Measurements from ENCODE around the gene NCS1.

The NCS1 gene

DNA sequence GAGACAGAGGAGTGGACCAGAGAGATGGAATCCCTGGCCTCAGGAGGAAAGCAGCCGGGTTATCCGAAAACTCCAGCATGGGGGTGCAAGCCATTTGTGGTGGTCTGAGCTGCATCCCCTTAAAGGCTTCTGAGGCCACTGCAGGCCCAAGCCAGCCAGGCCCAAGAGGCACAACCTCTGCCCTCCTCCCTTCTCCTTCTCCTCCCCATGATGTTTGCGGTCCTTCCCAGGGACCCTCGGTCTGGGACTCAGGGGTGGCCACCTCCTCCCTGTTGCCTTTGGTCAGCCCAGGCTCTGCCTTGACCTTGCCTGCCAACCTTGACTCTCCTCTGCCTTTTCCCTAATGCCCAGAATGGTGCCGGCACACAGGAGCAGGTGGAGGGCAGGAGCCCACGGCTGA is 4.6 kb downstream of the NCS1 start:
- DNase-seq (ENCODE audit: low spot score) = no peak

DNA sequence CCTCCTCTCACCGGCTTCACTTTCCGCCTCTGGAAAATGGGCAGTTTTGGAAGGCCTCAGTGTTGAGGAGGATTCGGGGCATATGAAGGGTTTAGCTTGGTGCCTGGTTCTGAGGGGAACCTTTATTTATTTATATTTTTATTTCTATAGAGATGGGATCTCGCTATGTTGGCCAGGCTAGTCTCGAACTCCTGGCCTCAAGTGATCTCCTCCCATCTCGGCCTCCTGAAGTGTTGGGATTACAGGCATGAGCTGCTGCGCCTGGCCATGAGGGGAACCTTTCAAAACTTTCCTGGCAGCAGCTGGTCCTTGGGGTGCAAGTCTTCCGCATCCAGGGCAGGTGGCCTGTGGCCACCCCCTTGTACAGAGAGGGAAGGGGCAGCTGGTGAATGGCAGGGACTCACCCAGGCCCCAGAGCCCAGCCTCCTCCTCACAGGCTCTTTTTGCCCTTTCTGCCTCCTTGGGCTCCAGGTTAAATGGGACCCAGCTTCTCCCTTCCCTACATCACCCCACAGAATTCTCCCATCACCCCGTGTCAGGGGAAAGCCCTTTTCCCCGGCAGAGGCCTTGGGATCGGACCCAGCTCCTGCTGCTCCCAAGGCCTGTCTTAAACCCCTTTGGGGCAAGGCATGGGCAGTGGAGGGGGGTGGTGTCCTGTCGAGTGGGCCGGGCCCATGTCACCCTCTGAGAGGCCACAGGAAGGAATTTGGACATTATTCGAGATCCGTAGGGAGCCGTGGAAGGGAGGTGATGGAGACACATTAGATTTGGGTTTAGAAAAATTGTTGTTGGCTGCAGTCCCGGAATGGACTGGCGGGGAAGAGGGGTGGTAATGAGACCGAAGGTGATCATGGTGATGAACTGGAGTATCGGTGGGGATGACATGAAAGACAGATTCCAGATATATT is 5.9 kb downstream of the NCS1 start:
- DNase-seq (ENCODE audit: low spot score) = no peak

DNA sequence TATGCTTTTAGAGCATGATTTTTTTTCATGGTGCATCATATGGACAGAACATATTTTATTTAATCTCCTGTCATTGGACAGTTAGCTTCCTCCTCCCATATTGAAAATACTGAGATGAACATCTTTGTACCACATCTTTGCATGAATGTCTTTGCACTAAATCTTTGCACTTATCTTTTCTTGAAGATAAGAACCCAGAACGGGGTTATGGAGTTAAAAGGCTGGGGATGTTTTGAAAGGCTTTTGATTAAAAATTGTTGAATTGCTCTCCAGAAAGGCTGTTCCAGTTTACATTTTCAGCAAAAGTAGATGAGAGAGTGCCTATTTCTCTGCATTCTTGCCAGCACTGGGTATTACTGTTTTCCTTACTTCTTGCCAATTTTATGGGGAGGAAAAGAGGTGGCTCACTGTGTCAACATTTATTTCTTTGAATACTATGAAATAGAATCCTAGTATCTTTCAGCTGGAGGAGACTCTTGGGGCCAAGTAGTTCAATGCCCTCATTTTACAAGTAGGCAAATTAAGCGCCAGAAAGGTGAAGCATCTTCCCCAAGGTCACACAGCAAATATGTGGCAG is 7.2 kb downstream of the NCS1 start:
- DNase-seq (ENCODE audit: low spot score) = no peak

DNA sequence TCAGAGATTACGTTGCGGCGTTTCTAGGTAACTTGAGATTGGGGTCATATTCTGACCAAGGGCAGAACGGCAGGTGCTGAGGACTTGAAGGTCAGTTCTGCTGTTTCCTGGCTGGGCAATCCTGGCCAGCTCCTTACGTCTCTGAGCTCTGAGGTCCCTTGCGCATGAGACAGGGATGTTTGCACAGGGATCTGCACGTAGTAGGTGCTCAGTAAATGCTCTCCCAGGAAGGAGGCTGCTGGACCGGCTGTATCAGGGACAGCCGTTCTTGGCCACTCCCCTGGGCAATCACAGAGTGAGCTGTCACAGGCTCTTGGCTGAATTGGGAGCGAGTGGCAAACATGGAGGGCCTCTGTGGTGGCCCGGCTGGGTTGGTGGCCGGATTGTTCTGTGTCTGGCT is 8.3 kb downstream of the NCS1 start:
- no peak for DNase-seq (ENCODE audit: low spot score)

DNA sequence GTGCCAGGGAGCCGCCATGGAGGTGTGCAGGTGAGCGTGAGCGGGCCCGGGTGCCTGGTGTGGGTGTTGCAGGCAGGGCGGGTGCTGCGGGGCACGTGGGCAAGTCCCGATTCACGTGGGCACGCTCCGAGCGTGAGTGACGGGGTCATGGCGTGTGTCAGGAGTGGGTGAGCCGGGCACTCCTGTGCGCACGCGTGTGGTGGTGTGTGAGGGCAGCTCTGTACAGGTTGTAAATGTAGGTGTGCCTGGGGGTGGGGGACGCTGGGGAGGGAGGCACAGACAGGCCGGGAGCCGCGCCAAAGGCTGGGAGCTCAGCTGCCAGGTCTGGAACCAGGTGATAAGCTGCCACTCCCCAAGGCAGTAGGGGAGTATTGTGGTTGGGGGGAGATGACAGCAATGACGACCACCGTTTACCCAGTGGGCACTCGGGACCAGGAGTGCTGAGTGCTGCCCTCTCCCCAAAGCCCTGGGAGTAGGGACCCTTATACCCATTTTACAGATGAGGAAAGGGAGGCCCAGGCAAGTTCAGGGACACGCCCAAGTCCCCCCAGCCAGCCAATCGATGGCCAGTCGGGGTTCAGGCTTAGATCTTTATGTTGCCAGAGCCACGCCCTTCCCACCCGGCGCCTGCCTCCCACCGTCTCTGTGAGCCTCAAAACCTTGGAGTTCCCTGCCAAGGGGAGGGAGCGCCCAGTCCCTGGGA is 9.6 kb downstream of the NCS1 start:
- no peak for DNase-seq (ENCODE audit: low spot score)

DNA sequence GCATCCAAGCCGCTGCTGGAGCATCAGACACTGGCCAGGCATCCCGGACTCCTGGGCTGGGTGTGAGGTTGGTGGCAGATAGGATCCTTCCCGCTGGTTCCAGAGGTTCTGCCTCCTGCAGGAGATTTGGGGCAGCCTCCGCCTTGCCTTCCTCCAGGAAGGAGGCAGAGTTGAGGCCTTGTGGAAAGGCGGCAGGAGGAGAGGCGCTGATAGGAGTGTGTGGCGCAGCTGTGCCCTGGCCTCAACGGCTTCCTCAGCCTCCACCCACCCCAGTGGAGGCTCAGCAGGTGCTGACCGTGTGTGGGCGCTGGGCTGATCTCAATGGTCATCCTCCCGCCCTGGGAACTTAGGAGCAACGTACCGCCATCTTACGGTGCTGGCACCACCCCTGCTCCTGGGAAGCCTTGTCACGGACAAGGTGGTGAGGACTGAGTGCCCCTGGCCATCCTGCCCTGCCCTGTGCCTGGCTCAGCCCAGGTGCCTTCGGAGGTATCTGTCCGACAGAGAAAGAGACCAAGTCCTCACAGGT is 10.2 kb downstream of the NCS1 start:
- DNase-seq (ENCODE audit: low spot score) = no peak

DNA sequence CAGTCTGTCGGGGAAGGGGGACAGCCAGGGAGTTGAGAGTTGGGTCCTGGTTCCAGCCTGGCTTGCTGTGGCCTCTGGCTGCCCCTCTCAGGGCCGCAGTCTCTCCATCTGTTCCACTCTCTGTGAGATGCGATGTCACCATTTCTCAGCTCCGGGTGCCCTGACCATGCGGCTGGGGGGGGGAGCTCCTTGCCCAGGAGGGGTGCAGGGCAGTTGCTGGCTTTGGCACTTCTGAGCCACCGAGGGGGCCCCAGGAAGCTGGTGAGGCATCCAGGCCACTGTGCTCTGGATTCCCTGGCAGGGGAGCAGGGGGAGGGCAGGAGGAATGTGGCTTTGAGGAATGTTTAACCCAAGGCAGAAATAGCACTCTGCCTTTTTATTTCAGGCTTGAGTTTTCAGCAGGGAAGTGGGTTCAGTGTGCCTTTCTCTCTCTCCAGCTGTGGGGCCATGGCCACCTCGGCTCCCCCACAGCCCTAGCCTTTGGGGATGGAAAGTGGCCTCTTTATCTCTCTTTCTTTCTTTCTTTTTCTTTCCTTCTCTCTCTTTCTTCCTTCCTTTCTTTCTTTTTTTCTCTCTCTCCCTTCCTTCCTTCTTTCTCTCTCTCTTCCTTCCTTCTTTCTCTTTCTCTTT is 11.0 kb downstream of the NCS1 start:
- DNase-seq (ENCODE audit: low spot score) = peak; percentile 92

DNA sequence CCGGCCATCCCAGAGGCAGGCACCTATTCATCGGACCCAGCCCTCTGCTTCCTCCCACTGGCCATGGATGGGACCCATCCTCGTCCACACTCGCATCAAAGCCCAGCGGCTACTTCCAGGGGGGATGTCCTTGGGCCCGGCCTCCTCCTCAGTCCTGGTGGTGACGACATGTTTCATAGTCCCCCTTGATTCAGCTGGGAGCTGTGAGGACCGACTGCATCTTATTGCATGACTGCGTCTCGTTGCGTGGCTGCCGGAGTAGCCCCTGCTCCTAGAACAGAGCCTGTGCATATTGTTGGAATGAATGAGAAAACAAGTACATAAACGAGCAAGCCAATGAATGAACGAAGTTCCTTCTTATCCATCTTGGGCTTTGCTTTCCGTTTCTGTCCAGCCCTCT is 12.8 kb downstream of the NCS1 start:
- DNase-seq (ENCODE audit: low spot score) = no peak

DNA sequence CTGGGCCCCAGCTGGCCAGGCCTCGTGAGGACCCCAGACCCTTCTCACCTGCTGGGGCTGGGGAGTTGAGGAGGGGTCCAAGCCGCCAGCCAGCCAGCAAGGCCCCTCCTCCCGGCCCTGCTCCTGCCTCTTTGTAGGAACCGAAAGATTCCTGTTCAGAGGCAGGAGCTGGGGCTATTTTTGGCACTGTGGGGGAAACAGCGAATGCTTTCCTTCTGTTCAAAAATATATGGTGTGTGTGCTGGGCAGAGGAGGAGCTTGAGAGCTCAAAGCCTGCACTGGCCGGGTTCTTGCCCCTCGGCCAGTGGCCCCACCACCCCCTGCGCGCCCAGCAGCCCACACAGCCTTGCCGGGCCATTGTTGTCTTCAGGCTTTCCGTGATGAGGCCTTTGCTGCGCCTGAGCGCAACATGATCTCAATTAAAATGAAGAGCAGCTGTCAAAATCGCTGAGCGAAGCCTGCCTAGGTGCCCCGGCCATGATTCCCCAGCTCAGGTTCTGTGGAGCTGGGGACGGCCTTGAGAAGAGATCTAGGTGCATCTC is 13.4 kb downstream of the NCS1 start:
- no peak for DNase-seq (ENCODE audit: low spot score)

DNA sequence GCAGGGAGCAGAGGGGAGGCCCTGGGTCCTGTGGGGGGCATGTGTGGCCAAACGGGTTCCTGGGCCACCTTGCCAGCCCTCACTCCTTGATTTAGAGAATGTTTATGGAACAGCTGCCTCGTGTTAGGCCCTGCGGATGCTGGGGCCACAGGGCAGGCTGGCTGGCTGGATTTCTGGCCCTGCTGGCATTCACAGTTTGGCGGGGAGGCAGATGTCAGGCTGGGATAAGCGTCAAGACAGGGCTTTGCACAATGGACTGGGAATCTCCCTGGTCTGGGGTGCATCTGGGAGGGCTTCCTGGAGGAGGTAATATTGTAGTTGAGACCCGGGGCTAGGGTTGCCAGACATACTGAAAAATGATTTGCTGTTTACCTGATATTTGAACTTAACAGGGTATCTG is 13.8 kb downstream of the NCS1 start:
- no peak for DNase-seq (ENCODE audit: low spot score)

DNA sequence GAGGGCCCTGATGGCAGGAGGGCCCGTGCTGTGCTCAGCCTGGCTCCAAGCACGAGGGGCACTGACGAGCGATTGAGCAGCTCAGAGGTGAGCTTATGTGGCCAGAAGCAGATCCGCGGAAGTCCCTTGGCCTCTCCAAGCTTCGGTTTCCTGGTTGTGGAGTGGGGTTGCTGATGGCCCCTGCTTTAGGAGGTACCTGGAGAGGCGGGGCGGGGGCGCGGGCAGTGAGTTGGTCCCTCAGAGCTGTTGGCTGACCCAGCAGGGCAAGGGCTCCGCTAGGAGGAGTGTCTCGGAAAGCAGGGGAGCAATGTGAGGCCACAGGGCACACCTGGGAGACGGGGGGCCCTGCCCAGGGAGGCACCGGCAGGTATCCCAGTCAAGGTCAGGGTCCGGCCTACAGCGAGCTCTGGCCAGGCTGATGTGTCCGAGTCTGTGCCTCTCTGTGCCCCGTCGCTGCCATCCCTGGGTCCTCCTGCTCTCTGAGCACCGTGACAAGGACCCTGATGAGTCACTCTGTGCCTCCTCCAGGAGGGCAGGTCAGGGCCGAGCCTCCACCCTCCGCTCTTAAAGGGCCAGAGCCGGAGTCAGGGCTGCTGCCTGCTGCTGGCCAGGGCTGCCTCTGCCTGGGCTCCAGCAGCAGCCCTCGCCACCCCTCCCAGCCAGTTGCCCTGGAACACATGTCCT is 14.8 kb downstream of the NCS1 start:
- DNase-seq (ENCODE audit: low spot score) = peak; percentile 93

DNA sequence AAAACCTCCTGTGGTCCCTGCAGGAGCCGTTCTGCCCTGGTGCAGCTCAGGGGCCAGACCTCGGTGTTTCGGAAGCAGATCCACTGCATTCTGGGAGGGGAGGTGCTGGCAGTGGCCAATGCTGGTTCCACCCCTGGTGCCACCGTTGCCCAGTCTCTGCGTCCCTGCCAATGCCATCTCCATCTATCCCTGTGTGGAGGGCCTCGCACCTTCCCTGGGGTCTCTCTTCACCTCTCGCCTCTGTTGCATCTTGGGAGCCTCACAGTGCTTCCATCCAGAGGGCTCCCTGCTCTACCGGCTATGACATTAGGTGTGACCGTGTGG is 15.3 kb downstream of the NCS1 start:
- no peak for DNase-seq (ENCODE audit: low spot score)

DNA sequence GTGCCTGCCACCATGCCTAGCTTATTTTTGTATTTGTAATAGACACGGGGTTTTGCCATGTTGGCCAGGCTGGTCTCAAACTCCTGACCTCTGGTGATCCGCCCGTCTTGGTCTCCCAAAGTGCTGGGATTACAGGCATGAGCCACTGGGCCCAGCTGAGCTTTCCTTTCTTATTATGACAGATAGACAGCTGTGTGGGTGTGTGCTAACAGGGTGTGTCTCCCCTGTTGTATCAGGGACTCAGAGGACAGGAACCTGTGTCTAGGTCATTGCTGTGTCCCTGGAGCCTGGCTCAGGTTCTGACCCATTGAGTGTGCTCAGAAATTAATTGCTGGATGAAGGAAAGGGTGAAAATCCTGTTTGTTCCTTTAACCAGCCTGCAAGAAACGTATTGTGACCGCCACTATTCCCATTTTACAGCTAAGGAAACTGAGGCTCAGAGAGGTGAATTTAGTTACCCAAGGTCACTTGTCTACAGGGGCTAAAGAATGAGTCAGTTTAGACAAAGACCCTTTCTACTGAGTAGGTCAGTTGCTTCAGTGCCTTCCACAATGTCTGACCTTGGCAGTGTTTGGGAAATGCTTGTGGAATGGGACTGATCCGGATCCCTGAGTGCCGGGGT is 16.8 kb downstream of the NCS1 start:
- DNase-seq (ENCODE audit: low spot score) = no peak

DNA sequence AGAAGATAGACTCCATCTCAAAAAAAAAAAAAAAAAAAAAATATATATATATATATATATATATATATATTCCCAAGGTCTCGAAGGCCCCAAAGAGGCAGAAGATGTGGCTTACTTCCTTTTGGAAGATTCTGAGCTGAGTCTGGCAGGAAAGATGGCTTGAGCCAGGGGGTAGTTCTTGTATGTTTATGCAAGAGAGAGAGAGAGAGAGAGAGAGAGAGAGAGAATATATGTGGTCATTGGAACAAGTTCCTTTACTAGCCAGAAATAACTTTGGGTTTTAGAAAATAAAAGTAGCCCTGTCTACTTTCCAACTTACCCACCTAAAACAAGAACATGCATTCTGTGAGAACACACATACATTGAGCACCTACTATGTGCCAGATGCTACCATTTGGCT is 17.6 kb downstream of the NCS1 start:
- no peak for DNase-seq (ENCODE audit: low spot score)

DNA sequence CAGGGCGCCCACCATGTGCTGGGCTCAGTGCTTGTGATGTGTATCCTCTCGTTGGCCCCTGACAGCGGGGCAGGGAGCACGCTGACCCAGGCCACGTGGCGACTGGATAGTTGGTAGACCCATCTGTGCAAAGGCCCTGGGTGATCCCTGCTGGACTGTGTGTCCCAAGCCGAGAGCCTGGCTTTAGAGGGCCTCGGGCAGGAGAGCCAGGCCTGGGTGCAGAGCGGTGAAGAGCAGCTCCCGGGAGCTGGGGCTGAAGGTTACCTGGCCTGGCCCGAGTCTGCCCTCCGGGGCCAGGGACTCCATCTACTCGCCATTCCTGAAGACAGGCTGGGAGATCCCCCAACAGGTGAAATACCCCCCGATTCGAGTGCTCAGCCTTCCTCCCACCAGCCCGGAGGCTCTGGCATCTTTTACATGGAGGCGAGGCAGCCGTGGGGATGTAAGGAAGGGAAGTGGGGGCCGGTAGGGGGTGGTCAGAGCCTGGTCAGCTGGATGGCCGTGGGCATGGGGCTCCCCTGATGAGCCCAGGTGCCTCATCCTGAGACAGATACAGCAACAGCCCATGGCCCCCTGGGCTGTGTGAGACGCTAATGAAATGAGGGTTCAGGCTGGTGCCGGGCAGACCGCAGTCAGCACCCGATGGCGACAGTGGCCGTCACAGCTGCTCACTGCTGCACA is 19.0 kb downstream of the NCS1 start:
- DNase-seq (ENCODE audit: low spot score) = no peak

DNA sequence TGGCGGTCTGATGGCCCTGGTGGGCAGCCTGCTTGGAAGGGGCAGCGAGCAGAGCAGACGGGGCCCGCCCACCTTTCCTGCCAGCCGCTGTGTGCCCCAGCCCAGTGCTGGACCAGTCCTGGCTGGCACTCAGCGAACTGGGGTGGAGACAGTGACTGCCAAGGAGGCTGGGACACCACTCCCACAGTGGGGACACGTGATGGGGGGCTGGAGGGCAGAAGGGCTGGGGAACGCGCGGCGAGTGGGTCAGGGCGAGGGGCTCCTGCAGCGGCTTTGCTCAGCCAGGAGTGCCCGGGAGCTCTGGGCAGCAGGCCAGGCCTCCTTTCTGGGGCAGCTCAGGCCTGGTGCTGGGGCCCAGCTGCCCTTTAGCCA is 19.5 kb downstream of the NCS1 start:
- DNase-seq (ENCODE audit: low spot score) = no peak

DNA sequence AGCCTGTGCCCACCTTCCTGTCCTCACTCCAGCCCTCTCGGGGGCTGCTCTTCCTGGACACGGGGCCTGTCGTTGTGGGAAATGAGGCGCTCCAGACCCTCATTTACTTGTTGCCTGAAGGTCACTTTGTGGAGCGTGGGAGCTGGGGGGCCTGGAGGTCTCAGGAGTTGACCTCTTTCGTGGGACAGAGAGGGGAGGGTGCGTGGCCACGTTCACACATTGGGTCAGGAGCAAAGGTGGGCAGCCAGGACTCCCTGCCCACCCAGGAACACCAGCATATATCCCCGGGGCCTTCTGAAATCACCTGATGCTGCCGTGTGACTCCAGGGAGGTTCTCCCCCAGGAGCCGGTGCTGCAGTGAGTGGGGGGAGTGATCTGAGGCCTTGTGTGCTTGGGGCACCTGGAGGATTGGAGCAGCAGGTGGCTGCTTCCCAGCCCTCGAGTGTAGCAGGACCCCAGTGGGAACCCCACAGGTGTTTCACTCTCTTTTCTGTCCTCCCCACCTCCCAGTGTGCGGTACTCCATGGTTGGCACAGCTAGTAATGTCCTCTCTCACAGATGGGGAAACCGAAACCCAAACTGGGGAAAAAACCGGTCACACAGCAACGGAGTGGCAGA is 20.3 kb downstream of the NCS1 start:
- no peak for DNase-seq (ENCODE audit: low spot score)

DNA sequence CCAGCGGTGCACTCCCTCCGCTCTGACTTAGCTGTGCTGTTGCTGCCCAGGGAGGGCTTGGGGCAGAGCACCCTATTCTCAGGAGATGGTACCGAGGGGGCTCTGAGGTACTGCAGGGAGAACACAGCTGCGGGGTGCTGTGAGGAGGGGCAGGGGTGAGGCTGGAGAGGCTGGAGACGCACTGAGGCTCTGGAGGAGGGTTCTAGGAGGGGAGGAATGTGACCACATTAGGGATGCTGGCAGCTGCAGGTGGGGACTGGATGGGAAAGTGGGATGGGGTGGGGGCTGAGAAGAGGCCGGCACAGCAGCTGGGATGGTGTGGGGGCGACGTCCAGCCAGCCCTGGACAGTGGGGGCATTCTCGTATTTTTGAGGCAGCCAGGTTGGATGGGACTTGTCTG is 20.9 kb downstream of the NCS1 start:
- no peak for DNase-seq (ENCODE audit: low spot score)

DNA sequence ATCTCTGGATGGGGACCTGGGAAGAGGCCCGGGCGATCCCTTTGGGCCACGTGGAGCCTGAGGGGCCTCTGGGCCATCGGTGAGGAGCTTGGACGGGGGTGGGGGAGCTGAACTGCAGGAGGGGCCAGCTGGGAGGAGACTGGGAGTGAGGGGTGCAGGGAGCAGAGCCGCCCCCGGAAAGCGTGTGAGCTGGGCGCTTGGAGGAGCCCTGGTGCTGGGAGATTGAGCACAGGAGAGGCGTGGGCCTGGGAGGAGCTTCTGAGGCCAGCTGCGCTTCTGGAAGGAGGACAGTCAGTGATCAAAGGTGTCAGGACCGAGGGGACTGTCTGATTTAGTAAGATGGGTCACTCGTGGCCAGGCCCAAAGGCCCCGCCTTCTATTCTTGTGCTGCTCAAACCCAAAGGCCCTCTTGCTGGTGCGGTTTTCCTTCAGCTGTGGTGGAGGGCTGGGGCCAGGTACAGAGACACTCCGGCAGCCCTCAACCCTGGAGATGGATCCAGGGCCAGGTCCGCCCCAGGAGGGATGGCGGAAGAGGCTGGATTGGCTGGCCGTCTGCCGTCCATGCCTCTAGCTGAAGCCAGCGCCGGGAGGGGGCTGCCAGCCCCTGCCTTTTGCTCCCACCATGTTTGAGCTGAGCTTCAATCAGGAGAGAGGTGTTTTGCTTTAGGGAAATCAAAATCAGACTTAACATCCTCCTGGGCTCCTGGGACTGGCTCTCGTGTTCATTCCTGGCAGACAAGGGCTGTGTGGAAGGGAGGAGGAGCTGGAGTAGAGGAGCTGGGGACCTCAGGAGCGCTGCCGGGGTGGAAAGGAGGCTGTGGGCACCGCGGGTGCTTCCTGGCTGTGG is 21.6 kb downstream of the NCS1 start:
- peak; percentile 14 for DNase-seq (ENCODE audit: low spot score)

Data from AG08395 (cell line).